ENCODE data around the gene NUTM1. TPM values are rescaled to one million over a fixed set of nuclear protein-coding genes. Genes with fewer than 3 reads are reported as not detected.

NUTM1 gene
- total RNA-seq, 4 donors from 2014 or later, result not detected

DNA sequence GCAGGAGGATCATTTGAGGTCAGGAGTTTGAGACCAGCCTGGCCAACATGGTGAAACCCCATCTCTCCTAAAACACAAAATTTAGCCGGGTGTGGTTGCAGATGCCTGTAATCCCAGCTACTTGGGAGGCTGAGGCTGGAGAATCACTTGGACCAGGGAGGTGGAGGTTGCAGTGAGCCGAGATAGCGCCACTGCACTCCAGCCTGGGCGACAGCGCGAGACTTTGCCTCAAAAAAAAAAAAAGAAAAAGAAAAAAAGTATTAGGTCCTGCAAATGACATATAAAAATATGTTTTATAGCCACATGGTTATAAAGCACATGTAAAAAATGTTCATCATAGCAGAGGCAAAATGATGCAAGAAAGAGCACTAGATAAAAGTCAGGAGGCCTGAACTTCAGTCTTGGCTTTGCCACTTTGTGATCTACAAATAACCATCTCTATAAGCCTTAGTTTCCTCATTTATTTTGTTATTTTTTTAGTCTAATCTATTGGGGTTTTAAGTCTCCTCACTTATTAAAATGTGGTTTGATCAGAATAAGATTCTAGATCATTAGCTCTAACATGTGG is 10.5 kb upstream of the NUTM1 start:
- Histone ChIP-seq H3K27ac (replicated peaks in 1 of 4) (no peak overlapping the region), H3K36me3 (peaks cover 0 to 6% (median 0%) of the 10 kb centered on the region in 4 donors), H3K4me3 (no peak overlapping the region), H3K4me1 (peaks cover 17 to 36% (median 27%) of the 10 kb centered on the region in 4 donors), H3K9me3 (no peaks in the 10 kb centered on the region), H3K27me3 (no peaks in the 10 kb centered on the region)
- DNase-seq (ENCODE audit: extremely low spot score), result no peak
- intact Hi-C loops (cut with DNase I), result loop anchor here (10.0 kb wide), 1 partner anchor 228 kb away; the partner anchor contains the start of genes EMC7 and PGBD4
- WGBS, result over 99% methylated on average over 6 of the region's 6 CpGs
- TF ChIP-seq POLR2A (IDR thresholded peaks at IDR 0.05; ENCODE audit: low read depth) (no peak), EP300 (IDR thresholded peaks at IDR 0.05) (no peak), POLR2AphosphoS5 (IDR thresholded peaks at IDR 0.05) (no peak)
- TF ChIP-seq, protein P1, sequence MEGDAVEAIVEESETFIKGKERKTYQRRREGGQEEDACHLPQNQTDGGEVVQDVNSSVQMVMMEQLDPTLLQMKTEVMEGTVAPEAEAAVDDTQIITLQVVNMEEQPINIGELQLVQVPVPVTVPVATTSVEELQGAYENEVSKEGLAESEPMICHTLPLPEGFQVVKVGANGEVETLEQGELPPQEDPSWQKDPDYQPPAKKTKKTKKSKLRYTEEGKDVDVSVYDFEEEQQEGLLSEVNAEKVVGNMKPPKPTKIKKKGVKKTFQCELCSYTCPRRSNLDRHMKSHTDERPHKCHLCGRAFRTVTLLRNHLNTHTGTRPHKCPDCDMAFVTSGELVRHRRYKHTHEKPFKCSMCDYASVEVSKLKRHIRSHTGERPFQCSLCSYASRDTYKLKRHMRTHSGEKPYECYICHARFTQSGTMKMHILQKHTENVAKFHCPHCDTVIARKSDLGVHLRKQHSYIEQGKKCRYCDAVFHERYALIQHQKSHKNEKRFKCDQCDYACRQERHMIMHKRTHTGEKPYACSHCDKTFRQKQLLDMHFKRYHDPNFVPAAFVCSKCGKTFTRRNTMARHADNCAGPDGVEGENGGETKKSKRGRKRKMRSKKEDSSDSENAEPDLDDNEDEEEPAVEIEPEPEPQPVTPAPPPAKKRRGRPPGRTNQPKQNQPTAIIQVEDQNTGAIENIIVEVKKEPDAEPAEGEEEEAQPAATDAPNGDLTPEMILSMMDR (IDR thresholded peaks at IDR 0.05), result no peak

DNA sequence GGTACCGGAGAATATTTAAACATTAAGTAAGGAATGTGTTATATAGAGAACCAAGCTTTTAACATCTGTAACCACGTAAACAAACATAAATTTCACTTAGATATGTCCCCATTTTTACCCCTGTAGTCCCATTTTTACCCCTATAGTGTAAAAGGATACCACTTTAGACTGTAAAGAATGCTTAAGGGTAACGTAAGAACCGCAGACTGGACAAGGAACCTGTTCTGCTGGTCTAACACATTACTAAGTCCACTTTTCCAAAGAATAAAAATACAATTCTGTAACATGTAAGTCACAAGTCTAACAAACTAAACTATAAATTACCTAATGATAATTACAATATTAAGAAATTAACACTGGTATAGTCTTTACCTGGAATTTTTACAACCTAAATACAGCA is 8.4 kb upstream of the NUTM1 start:
- intact Hi-C loops (cut with DNase I), result loop anchor here (10.0 kb wide), 1 partner anchor 230 kb away; the partner anchor contains the start of genes EMC7 and PGBD4
- TF ChIP-seq, protein P1 (IDR thresholded peaks at IDR 0.05), result no peak
- TF ChIP-seq EP300 (IDR thresholded peaks at IDR 0.05) (no peak), POLR2A (IDR thresholded peaks at IDR 0.05; ENCODE audit: low read depth) (no peak), POLR2AphosphoS5 (IDR thresholded peaks at IDR 0.05) (no peak)

DNA sequence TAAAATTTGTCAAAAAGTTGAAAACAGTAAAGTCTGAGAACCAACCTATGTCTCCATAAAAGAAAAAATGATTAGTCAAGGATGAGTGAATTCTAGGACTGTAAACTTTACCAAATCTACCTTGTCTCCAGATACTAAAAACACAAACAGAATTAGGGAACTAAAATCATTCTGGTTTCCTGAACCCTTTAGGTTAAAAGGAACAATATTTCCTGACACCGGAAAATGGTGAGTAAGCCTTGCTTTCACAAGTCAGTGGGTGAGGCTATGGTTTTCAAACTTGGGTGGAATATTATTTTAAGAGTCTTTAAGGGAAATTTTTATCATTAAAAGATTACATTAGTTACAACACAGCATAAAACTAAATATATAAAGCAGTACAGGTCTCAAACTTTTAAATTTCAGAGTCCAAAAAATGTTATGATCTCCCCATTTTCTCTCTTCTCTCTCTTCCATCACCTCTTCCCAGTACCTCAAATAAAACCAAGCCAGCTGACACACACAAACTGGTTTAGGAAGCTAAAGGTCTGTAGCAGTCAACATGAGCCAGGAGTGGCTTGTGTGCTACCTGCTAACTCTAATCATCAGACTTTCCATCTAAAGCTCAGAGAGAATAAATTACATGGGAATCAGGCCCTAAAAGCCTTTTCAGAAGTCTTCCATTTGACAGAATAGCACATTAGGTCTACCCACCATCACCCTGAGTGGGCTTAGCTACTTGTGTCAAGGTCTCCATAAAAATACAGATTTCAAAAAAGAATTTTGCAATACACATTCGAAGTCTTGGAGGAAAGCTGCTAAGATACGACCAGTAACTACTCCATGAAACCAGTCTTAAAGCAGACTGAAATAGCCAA is 7.7 kb upstream of the NUTM1 start:
- TF ChIP-seq POLR2AphosphoS5 (IDR thresholded peaks at IDR 0.05) (no peak), POLR2A (IDR thresholded peaks at IDR 0.05; ENCODE audit: low read depth) (no peak), EP300 (IDR thresholded peaks at IDR 0.05) (no peak)
- TF ChIP-seq, protein P1 (IDR thresholded peaks at IDR 0.05), result no peak
- Histone ChIP-seq H3K4me3 (peak overlapping the region; percentile 5 to 78 (median 6)), H3K36me3 (peaks cover 0 to 14% (median 3%) of the 10 kb centered on the region in 4 donors), H3K27ac (replicated peaks in 1 of 4) (peak overlapping the region in 3 of 4 donors; percentile 24 to 43 (median 25)), H3K27me3 (no peaks in the 10 kb centered on the region), H3K4me1 (peaks cover 23 to 42% (median 33%) of the 10 kb centered on the region in 4 donors), H3K9me3 (no peaks in the 10 kb centered on the region)
- 74% methylated on average over 3 of the region's 3 CpGs for WGBS
- DNase-seq (ENCODE audit: extremely low spot score), result no peak
- intact Hi-C loops (cut with DNase I), result loop anchor here (10.0 kb wide), 1 partner anchor 231 kb away; the partner anchor contains the start of genes EMC7 and PGBD4

More for the DNA sequence above, 8.4 kb upstream of the NUTM1 start:
- no peak for DNase-seq (ENCODE audit: extremely low spot score)
- Histone ChIP-seq H3K27ac (replicated peaks in 1 of 4) (no peak overlapping the region), H3K4me1 (peaks cover 23 to 42% (median 33%) of the 10 kb centered on the region in 4 donors), H3K9me3 (no peaks in the 10 kb centered on the region), H3K4me3 (peak overlapping the region in 1 of 4 donors; percentile 2), H3K27me3 (no peaks in the 10 kb centered on the region), H3K36me3 (peaks cover 0 to 7% (median 3%) of the 10 kb centered on the region in 4 donors)
- WGBS, result 74% methylated on average over 4 of the region's 4 CpGs

DNA sequence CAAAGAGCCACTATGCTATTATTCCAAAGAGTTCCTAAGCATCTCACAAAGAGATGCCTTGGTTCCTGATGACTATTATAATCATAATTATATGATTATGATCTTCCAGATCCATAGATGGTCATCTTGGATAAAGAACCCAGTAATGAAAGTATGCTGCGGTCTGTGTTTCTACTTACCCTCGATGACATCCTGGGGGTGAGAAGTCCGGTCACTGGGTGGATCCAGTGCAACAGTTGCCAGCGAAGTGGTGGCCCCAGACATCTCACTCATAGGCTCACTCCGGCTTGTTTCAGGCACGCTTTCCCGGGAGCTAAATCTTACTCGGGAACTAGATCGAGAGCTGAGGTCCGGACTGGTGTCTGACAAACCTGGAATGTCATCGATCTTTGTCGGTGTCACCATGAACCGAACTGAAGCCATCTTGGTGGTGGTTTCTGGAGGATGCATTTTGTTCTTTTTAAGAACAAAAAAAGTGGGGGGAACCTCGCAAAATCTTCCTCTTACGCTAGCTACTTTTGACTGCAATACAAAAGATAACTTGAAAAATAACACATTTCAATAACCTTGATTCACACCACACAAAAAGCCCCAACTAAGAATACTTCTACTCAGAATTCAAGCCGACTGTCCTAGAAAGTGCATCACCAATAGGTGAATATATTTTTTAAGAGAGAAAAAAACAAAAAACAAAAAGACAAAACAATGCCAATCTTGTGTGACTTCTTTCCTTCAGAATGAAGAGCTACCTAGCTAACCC is 6.7 kb upstream of the NUTM1 start:
- peak overlapping the region in 2 of 4 donors; percentile 88 to 90 for H3K27ac ChIP-seq (replicated peaks in 1 of 4)
- H3K36me3 ChIP-seq, result peaks cover 0 to 24% (median 10%) of the 10 kb centered on the region in 4 donors

More for the DNA sequence above, 6.7 kb upstream of the NUTM1 start:
- no peak for DNase-seq (ENCODE audit: extremely low spot score)
- Histone ChIP-seq H3K4me3 (peak overlapping the region; percentile 78 to 97 (median 88)), H3K9me3 (no peaks in the 10 kb centered on the region), H3K4me1 (peaks cover 26 to 50% (median 39%) of the 10 kb centered on the region in 4 donors), H3K27me3 (no peaks in the 10 kb centered on the region)
- TF ChIP-seq POLR2A (IDR thresholded peaks at IDR 0.05; ENCODE audit: low read depth) (no peak), POLR2AphosphoS5 (IDR thresholded peaks at IDR 0.05) (no peak), EP300 (IDR thresholded peaks at IDR 0.05) (no peak)
- TF ChIP-seq, protein P1 (IDR thresholded peaks at IDR 0.05), result no peak
- 83% methylated on average over 15 of the region's 16 CpGs for WGBS
- intact Hi-C loops (cut with DNase I), result loop anchor here (10.0 kb wide), 1 partner anchor 232 kb away; the partner anchor contains the start of genes EMC7 and PGBD4

Data from esophagus muscularis mucosa (tissue), 4 donors.